Tongue (tissue), 3 donors: Measurements from ENCODE around the gene HSPB7. TPM values are rescaled to one million over a fixed set of nuclear protein-coding genes. Genes with fewer than 3 reads are reported as not detected.

ENCODE experiments used
- DNase-seq: peaks from one replicate; pipeline ENCODE4 v3.0.0-alpha.2; 2015
- small RNA-seq: library from RNA; depleted of rRNA; stranded (forward); fragments of <200 nt; gene quantifications from one replicate; pipeline ENCODE3, GENCODE V24; 2014; ENCODE audit warnings: low replicate concordance
- total RNA-seq: library from RNA; depleted of rRNA; stranded (reverse); fragments of >200 nt; gene quantifications from one replicate; pipeline ENCODE4 v1.2.3, GENCODE V29; 2014

Gene HSPB7
- total RNA-seq, 1 donor from 2014 or later: 93.7 TPM

DNA sequence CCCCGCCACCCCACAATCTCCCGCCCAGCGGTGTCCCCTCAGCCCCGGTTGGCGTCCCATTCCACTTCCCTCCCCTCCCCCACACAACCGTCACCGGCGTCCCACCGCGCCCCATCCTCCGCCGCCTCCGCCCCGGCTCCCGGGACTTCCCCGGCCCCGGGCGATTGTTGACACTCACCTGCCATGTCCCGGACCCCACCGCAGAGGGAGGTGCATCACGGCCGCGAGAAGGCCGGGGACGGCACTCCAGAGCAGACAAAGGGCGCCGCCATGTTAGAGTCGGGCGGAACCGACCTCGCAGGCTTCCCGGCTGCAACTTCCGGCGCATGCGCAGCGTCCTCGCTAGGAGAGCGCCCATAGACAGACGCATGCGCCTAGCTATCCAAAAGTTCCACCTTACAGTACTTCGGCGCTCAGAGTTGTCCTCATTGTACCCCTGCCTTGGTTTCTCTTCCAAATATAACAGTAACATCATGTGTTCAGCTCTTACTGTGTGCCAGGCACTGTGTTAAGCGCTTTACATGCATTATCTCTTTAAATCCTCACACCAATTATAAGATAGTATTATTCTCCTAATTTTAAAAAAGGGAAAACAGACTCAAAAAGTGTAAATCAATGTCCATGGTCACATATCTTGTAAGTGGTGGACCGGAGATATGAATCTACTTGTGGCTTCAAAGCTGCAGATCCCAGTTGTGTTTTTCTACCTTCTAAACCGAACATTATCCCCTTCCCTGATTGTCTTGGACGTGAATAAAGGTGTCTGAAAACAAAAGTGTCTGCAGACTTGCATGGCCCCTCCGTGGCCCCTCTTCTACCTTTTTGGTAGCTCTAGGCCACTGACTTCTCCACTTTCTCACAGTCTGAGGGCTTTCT lies 41.8 kb downstream of the HSPB7 start, which contains the start of gene ZBTB17:
Gene ZBTB17, minus strand, starts transcription at position 297 of the 876 bp plus-strand sequence. CDS start 27,606 bp downstream, outside the sequence.
- DNase-seq: peak; percentile 98

DNA sequence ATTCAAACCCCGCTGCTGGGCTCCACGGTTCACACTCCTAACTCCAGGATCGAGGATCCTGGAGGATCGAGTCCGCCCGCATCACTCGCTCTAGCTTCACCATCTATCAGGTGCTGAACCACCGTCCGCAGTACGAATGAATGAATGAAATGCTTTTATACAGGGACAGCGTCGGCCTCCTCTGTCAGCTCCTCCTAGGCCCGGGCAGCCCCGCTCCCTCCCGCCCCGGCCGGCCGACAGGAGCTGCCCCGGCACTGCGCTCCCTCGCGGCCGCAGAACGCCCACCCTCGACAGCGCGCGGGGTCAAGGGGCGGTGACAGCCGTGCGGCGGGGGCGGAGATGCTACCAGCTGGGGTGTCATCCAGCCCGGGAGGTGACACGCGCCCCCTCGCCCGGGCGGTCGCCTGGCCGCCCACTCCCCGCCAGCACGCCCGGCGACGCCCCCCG lies 42.5 kb downstream of the HSPB7 start:
- DNase-seq: peak; percentile 73

DNA sequence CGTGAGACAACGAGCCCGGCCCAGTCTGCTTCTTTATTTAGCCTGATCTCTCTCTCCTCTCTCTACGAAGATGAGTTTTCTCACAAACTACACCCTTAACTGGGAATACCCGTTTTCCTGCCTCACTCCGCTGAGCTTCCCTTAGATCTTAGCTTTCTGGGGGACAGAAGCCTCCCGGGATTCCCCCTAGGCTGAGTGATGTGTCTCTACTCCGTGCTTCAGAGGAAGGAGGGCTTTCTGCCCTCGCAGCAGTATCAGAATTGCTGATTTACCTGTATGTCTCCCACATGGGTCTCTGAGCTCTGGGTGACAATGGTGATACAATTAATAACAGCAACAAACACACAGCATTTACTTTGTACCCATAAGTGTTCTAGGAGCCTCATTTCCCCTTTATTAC lies 43.0 kb downstream of the HSPB7 start:
- no peak for DNase-seq

DNA sequence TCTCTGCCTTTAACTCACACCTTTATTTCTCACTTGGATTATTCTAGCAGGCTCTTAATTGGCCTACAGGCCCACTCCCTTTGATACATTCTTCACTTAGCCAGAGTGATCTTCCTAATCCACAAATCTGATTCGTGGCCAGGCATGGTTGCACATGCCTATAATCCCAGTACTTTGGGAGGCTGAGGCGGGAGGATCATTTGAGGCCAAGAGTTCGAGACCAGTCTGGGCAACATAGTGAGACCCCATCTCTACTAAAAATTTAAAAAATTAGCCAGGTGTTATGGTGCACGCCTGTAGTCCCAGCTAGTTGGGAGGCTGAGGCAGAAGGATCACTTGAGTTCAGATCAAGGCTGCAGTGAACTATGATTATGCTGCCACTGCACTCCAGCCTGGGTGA lies 44.1 kb downstream of the HSPB7 start:
- DNase-seq: no peak

DNA sequence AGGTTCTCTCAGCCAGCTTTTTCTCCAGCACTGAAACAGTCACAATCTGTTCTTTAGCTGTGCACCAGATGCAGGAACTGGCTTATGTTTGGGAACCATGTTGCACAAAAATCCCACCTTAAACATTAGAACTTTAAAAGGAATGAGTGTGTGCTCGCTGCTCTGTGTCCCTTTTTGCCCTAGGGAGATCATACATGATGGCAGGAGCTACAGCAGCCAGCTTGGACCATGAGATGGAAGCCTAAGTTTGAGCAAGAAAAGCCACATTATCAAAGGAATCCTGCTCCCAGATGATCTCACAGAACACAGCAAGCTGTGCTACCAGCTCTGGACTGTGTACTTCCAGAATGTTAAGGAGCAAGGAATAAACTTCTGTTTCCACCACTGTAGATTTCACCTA lies 45.4 kb downstream of the HSPB7 start:
- DNase-seq: no peak

DNA sequence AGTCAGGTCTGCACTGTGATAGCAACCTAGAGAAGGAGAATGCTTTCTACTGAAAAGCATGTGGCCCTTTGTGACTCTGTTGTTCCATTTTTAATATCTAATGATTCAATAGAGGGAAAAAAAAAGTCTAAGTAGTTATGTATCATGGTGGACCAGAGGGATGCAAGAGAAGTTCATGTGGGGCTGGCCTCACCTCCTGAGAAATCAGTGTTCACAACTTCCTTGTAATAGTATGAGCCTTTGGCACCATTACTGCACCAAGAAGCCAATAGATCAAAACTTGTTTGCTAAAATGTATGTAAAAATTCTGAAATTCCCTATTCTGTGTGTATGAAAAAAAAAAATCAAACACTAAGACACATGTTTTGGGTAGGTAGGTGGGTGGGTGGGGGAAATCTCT lies 46.9 kb downstream of the HSPB7 start:
- DNase-seq: no peak

DNA sequence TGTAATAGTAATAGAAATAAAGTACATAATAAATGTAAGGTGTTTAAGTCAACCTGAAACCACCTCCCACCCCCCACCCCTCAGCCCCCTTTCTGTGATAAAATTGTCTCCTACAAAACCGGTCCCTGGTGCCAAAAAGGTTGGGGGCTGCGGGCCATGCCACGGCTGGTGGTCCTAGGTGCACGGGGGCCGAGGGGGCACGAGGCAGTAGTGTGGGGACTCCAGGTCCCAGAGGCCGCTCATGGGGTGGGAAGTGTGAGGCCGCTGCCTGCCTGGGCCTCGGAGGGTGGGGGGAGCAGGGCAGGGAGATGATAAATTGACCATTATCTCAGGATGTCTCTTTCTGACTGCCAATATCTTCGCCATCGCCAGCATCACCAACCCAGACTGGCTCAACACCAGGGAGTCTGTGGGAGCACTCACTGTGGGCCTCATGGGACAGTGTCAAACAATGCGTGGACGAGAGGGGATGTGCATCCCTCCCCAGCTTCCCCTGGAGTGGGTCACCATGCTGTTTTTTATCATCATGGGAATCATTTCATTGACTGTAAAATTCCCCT lies 48.4 kb downstream of the HSPB7 start:
- DNase-seq: no peak

DNA sequence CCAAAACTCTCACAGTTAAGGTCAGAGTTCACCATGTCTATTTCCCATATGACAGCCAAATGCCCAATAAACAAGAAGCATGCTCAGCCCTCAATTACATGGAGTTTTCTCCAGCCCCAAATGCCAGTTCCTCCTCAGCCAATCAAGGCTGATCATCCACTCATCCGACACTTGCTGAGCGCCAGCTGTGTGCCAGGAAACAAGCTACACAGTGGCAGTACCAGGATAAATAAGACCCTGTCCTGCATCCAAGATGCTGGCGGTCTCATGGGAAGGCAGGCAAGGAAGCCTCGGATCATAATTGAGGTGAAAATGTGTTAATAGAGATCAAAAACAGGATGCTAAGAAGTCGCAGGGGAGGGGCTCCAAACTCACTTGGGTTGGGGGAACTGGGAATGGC lies 49.7 kb downstream of the HSPB7 start:
- DNase-seq: no peak

DNA sequence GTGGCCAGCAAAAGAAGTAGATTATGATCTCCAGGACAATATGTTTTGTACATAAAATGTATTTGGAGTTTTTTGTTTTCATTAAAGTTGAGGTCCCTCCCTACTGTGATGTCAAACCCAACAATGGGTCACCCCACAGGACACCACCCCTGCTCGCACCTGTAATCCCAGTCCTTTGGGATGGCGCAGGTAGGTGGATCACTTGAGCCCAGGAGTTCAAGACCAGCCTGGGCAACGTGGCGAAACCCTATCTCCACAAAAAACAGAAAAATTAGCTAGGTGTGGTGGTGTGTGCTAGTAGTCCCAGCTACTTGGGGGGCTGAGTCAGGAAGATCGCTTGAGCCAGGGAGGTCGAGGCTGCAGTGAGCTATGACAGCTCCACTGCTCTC lies 50.9 kb downstream of the HSPB7 start:
- no peak for DNase-seq

DNA sequence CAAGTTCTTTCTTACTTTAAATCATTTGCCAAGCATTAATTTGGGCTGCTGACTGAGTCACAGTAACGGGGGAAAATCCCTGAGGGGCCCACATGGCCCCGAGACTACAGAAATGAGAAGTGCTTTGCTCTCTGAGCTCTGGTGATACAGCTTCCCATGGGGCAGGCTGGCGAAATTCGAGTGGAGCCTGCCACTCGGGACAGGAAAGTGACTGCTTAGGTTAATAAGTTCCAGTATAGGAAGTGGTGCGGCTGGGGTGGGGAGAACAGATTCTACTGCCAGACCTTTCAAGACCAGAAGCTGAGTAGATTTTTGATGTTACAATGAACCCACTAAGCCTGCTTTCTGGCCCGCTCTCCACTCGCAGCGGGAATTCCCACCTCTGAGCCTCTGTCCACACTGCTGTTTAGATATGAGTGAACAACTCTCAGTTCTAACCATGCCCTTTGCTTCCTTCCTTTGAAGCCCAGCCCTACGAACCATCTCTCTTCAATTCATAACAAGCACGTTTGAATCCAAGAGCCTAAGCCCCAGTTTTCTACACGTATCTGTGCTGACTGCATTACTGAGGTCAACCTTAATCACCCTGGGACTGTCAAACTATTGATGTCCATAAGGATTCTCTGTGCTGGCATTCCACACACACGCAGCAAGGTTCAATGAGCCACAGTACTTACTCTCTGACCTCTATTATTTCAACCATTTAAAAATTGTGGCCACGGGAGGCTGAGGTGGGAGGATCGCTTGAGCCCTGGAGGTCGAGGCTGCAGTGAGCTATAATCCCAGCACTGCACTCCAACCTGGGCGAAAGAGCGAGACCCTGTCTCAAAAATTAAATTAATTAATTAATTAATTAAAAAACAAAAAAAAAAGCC lies 51.5 kb downstream of the HSPB7 start:
- DNase-seq: no peak

DNA sequence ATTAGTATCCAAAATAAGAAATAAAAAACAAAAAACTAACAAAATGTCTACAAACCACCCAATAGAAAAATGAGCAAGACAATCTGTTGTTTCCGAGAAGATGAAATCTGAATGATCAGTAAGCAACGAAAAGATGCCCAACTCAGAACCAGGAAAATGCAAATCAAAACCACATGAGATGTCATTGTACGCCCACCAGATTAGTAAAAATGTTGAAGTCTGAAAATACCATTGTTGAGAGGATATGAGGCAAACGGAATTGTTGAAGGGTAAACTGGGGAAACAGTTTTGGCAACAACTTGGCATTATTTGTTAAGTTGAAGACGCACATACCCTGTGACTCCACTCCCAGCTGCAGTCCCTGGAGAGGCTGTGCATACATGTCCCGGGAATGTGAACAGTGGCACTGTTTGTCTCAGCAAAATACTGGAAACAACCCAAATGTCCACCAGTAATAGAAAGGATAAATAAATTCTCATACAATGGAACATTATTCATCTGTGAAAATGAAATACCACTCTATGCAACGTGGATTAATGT lies 52.5 kb downstream of the HSPB7 start:
- DNase-seq: no peak

Small RNA genes lying within 50 kb of the gene (small RNA-seq; reads per million reads assigned to genes)
- gene AL355994.1 (not detected), gene AL355994.5 (not detected)

Other genes starting within 250 kb of the HSPB7 start
- 1.1 TPM for gene UQCRHL, start 210.4 kb downstream of the HSPB7 start, total RNA-seq
- 64.5 TPM for gene SPEN, start 170.3 kb downstream of the HSPB7 start, total RNA-seq
- gene ZBTB17, start 41.9 kb downstream of the HSPB7 start, total RNA-seq: 22.7 TPM
- gene SRARP, start 13.8 kb downstream of the HSPB7 start, total RNA-seq: not detected
- gene CLCNKA, start 4.0 kb upstream of the HSPB7 start, total RNA-seq: 0.41 TPM
- gene CLCNKB, start 25.7 kb upstream of the HSPB7 start, total RNA-seq: 0.41 TPM
- 0.72 TPM for gene FAM131C, start 55.6 kb upstream of the HSPB7 start, total RNA-seq
- 62.2 TPM for gene EPHA2, start 138.0 kb upstream of the HSPB7 start, total RNA-seq
- 27.6 TPM for gene ARHGEF19, start 194.6 kb upstream of the HSPB7 start, total RNA-seq
- gene CPLANE2, start 219.1 kb upstream of the HSPB7 start, total RNA-seq: 3.0 TPM